ENCODE data around the gene NGRN.

NGRN gene

GRCh38 chr15:90320062-90320884, 54.8 kb downstream of the NGRN start:
- DNase-seq, result peak; percentile 47

- DNase-seq, result no peak
These were observed 55.4 kb downstream of the NGRN start for GRCh38 chr15:90320885-90321278.
